GM18907 (cell line): ENCODE data around the gene ABCB4.

Source experiments
- ATAC-seq: cut with Tn5 transposase; IDR thresholded peaks from one replicate; pipeline ENCODE4 v1.9.1; 2021; ENCODE audit warnings: mild to moderate bottlenecking, moderate library complexity; ENCODE audit not compliant: unreplicated experiment

The ABCB4 gene

DNA sequence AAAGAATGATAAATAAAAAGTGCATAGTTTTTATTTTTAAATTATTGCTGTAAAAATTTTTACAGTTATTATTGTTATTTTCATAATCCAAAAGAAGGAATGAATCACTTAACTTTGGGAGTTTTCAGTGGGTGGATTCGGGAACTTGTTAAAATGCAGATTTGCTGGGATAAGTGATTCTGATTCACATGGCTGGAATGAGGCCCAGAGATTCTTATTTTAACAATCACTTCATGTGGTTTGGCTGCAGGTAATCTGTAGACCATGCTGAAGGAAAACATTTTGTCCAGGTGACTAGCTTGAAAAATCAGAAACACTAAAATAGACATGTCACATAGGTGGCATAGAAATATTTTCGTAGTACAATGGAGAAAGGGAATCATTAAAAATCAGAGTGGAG, 116.1 kb downstream of the ABCB4 start:
- no peak for ATAC-seq

DNA sequence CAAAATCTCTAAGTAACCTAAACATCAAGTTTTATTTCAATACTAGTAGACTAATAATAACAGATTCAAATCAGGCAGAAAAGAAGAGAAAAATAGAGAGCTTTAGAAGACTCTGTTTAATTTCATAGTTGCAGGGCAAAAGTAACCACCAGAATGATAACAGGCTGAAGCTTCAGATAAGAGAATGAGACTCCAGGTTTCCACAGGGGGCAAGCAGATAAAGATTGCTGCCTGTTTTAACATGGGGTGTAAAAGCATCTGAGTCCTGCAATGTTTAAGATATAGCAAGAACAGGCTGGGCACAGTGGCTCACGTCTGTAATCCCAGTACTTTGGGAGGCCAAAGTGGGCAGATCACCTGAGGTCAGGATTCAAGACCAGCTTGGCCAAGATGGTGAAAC, 119.0 kb downstream of the ABCB4 start:
- ATAC-seq, result no peak

- ATAC-seq, result no peak
Measured at GRCh38 chr7:87354749-87355148, 120.7 kb downstream of the ABCB4 start.
